Measurements from ENCODE around the gene ARHGAP45.

ARHGAP45 gene

DNA sequence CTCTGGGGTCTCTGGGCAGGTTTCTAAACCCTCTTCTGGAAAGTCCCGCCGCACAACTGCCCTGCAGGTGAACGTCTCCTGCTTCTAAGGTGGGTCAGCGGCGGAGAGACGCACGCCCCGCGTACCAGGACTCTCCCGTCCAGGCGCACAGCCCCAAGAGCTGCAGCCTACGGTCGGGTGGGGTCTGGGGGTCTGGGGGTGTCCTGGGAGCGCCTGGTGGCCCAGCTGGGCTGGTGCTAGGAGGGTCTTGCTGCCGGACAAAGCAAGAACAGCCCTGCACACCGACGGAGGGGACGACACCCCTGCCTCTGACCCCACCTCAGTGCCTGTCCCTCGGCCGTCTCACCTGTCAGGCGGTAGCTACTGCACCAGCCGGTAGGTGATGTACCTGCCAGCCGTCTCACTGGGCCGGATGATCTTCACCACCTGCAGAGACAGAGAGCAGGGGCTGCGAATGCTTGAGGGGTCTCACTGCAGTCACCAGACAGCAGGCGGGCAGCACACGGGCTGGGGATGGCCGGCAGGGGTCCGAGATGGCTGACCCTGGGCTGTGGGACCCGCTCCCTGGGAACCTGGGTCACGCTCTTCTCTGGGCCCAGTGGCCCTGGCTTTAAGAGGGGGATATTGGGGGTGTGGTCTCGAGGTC lies 22.3 kb downstream of the ARHGAP45 start:
- DNase-seq, result no peak

DNA sequence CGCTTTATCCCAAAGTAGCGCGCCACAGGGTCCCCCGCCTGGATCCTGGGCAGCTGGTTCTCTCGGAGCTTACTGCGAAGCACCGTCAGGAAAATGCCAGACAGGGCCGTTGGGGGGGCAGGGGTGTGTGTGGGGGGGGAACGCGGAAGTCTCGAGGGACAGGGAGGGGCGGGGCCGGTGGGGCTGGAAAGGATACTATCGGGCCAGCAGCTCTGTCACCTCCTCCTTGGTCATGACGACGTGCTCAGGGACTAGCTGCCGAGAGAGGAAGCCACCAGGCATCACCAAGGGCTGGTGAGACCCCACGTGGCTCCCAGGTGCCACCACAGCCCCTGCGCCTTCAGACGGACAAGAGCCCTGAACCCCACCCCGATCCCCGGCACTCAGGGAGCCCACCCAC lies 22.9 kb downstream of the ARHGAP45 start:
- DNase-seq, result peak; percentile 58

DNA sequence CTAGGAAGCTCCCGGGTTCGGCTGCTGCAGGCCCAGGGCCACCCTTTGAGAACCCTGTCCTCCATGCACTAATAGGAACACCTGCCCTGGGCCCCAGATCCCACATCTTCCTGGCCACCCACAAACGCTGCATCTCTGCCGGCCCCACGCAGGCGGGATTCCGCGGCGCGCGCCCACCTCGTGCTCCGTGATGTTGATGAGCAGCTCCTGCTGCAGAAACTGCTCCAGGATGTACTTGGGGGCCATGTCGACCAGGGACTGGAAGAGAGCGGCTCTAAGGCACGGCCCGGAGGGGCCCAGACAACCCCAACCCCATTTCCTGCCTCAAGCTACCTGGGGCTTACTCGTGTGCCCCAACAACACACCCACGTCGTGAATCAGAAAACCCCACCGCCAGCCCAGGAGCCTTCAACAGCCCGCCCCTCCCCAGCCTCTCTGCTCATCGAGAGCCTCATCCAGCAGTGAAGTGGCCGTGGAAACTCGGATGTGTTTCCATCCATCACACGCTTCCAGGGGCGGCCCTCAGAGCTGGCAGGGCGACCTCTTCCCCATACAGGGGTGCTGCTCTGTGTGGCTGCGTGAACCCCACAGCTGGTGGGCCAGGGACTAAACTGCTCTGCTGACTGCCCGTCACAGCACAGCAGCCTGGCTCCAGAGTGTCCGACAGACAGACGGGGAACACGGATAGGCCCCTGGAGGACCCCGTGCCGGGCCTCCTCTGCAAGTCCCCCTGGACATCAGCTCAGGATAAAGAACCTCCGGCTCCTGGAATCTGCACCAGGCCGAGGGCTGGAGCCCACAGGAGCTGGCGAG lies 24.0 kb downstream of the ARHGAP45 start:
- no peak for DNase-seq

DNA sequence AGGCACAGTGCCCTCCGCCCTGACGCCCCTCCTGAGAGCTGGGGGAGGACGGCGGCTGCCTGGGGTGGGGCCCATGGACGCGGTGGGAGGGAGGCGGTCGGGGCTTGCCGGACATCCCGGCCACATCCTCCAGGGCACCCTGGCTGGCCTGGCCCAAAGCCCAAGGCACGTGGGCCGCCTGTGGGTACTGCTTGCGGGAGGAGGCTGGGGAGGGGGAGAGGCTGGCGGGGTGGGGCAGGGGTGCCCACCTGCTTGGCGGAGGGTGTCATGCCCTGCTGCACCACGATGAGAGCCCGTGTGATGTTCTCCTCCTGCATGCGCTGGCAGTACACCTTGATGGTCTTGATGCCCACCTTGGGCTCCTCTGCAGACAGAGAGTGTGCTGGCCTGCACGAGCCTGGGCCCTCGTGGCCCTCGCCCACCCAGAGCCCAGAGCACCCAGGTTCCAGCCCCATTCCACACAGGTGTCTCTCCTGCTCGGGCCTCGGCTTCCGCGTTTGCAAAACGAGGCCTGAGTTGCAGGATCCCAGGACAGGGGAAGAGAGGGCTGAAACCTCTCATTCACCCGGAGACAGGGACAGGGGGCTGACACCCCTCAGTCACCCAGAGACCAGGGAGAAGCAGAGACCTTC lies 24.7 kb downstream of the ARHGAP45 start:
- no peak for DNase-seq

DNA sequence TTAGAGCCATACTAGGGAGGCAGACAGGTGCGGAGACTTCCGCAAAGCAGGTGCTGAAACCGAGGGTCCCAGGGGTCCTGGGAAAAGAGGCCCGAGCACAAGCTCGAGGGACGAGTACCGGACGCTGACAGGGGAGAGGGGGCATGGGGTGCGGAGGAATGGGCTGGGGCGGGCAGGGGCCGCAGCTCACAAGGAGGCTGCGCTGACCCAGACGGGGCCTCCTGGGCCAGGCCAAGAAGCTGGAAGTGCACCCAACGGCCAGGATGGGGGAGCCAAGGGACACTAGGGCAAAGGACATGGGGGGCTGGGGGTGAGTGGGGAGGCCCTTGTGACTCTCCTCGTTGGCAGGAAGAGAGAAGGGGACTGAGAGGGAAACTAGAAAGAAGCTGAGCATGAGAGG lies 26.4 kb downstream of the ARHGAP45 start:
- DNase-seq, result no peak

DNA sequence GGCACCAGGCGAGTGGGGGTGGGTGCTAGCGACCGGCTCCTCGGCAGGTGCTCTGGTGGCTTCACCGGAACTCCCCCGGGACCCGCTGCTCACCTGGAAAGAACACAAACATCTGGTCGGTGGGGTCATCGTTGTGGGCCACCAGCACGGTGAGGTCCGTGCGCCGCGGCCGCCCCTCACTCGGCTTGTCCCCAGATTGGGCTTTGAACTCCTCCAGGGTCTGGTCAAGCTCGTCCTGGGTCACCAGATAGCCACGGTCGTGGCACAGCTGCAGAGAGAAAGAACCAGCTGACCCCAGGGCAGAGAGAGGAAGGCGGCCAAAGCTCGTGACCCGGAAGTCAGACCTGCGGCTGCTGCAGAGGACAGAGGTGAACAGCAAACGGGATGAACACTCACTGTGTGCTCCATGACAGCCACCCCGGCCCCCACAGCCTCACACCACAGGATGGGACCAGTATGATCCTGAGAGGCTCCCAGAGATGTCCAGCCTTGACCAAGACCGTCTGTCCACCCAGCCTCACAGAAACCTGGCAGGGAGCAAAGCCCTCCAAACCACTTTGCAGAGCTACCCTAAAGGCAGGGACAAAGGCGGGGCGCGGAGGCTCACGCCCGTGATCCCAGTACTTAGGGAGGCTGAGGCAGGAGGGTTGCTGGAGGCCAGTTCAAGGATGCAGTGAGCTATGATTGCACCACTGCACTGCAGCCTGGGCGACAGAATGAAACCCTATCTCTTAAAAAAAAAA lies 27.0 kb downstream of the ARHGAP45 start:
- no peak for DNase-seq

DNA sequence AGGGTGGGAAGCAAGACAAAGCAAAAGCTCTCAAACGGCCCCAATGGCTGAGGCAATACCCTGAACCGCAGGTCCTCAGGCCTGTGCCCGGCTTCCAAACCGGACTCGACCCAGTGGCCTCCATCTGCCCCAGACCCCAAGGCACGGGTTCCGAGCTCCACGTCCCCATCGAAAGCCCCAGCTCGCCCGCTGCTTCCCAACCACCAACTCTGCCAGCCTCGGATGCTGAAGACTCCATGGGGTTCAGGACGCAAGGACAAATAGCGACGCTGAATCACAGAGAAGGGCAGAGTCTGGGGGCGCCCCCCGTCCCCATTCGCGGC lies 27.6 kb downstream of the ARHGAP45 start:
- DNase-seq, result no peak

DNA sequence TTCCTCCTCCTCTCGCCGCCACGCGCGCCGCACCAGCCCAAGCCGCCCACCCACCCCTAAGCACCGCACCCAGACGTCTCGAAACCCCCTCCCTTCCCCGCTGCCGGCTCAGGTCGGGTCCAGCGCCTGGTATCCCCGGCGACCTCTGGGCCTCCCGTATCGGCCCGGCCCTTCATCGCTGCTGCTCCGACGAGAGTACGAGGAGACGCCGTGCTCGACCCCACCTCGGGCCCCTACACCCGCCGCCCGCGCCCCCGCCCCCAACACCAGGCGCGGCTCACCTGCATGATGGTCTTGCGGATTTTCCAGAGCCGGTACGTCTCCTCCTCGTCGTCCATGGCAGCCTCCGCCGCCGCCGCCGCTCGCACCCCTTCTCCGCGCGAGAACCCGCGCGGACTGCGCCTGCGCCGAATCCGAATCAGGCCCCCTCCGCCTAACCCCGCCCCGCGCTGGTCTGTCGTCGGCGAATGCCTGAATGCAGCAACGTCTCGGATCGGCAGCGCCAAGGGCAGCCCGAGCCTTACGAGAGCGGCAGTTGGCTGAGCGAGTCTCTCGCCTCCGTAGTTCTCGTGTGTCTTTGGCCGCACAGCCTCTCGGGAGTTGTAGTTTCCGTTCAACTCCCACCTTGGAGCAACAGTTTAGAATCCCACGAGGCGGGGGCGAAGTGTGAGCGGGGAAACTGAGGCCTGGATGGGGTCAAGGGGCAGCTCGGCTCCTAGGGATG lies 28.2 kb downstream of the ARHGAP45 start, which contains the start of gene POLR2E:
Gene POLR2E, minus strand, starts transcription at position 398 of the 724 bp plus-strand sequence. Its CDS starts 60 bp downstream, at position 338.
- DNase-seq, result peak; percentile 98

DNA sequence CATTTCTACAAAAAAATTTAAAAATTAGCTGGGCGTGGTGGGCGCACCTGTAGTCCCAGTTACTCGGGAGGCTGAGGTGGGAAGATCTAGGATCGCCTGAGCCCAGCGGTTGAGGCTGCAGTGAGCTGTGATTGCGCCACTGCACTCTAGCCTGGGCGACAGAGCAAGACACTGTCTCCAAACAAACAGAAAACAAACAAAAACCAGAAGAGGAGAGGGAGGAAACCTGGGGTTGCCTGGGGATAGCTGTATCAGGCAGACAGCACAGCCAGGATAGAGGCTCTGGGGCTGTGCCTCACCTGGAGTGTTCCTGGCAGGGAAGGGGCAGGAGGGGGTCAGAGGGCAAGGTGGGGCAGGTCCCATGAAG lies 30.8 kb downstream of the ARHGAP45 start:
- no peak for DNase-seq

DNA sequence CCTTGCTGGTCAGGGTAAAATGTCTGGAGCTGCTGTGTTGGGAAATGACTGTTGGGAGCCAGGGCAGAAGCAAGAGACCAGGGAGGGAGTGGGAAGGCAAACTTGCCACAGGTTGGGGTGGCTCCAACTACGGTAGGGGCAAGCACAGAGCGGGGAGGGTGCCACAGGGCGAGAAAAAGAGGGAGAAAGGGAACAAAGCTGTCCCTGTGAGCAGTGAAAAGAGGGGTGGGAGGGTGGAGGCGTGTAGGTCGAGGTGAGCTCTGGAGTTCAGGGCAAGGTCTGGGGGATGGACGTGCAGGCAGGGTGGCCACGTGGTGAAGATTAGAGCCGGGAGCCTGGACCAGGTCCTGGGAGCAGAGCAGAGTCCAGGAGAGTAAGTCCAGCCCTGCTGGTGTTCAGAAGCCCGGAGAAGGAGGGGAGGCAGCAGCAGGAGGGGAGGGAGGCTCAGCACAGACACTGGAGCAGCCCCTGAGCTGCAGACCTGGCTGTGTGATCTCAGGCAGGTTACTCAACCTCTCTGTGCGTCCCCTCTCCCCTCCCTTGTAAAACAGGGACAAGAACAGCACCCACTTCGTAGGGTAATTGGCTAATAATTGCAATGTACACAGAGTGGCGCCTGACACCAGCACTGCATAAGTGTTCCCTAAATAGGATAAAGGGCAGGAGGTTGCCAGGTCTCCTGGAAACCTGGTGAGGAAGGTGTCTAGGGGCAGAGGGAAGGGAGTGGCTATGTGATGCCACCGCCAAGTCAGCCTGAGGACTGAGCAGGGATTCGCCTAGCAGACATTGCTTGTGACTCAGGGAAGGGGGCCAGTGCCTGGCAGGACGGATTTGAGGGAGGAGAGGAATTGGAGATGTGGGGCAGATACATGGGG lies 31.4 kb downstream of the ARHGAP45 start:
- no peak for DNase-seq

DNA sequence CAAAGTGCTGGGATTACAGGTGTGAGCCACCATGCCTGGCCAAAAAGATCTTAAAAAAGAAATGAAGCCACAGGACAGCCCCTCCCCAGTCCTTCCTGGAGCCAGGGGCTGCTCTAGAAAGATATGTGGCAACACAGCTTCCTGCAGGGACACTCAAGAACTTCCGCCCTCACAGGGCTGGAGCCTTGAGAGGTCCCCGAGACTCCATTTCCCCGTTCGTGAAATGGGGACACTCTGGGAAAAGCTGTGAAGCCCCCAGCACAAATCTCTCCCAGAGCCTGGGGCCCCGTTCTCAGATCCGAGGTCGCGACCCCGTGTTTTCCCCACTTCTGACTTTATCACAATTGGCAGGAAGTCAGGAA lies 34.4 kb downstream of the ARHGAP45 start:
- DNase-seq, result no peak

DNA sequence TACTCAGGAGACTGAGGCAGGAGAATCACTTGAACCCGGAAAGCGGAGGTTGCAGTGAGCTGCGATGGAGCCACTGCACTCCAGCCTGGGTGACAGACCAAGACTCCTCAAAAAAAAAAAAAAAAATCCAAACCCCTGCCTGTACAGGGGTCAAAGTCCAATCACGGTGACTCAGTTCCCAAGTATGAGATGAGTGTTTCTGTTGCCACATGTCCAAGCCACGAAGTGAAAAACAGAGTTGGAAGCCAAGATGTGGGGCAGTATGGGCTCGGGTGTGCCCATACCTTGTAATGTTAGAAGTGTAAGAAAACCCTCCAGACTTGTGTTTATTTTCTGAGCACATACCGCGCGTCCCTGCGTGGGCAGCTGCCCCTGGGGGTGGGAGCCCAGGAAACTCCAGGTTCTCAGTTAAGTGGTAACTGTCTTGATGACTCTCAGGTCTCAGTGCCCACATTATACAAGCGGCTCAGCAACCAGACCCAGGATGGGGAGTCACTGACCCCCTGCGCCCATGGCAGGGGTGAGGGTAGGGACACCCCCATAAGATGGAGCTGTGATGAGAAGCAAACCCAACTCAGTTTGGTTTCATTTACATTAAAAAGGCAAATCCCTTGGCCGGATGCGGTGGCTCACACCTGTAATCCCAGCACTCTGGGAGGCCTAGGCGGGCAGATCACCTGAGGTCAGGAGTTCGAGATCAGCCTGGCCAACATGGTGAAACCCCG lies 35.6 kb downstream of the ARHGAP45 start:
- DNase-seq, result peak; percentile 87

DNA sequence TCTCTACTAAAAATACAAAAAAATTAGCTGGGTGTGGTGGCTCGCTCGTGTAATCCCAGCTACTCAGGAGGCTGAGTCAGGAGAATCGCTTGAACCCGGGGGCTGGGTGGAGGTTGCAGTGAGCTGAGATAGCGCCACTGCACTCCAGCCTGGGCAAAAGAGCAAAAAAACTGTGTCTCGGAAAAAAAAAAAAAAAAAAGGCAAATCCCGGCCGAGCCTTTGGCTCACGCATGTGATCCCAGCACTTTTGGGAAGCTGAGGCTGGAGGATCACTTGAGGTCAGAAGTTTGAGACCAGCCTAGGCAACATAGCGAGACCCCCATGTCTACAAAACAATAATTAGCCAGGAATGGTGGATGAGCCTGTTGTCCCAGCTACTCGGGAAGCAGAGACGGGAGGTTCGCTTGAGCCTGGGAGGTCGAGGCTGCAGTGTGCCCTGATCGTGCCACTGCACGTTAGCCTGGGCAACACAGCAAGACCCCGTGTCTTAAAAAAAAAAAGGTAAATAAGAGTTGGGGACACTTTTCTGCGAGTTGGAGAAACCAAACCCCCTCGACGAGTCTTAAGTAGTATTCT lies 36.3 kb downstream of the ARHGAP45 start:
- no peak for DNase-seq

DNA sequence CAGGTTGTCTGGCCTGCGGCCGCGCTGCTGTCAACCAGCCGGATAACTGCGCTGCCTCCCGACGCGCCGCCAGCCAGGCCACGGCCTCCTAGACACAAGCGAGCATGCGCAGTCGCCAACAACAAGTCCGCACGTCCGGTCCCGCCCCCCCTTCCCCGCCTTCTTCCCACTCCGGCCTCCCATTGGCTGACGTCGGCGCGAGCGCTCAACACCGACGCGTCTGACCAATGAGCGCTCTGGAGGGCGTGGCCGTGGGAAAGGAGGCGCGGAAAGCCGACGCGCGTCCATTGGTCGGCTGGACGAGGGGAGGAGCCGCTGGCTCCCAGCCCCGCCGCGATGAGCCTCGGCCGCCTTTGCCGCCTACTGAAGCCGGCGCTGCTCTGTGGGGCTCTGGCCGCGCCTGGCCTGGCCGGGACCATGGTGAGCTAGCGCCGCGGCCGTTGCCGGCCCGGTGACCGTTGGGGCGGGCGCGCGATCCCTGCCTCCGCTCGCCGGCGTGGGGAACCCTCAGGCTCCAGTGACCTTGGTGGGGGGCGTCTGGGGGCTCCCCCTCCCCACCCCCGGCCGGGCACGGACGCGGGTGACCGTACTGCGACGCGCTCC lies 36.8 kb downstream of the ARHGAP45 start, which contains the start of gene GPX4:
Gene GPX4, plus strand, starts transcription at position 287 of the 603 bp plus-strand sequence. Its CDS starts 50 bp downstream, at position 337.
- peak; percentile 98 for DNase-seq

DNA sequence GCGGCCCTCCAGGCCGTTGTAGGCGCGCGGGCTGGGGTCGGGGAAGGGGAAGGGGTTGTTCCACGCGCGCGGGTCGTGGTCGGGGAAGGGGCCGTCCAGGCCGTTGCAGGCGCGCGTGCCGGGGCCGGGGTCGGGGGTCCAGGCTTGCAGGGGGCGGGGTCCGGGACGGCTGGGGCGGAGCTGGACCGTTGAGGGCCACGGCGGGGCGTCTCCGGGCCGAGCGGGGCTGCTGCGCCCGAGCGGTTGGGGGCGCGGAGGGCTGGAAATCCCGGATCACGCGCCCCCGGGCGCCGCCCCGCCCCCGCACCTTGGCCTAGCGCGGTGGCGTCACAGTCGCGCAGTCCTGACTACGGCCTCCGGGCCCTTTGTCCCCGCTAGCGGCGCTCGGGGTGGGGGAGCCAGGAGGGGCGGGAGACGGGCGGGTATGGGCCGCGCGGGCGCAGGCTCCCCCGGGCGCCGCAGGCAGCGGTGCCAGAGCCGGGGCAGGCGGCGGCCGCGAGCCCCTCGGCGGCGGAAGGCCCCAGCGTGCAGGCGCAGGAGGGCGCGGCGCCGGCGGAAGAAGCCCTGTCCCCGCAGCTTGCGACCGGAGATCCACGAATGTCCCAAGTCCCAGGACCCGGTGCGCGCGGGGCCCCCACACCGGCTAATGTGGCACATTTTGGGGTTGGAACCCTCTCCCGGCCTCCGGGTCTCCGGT lies 37.5 kb downstream of the ARHGAP45 start:
- DNase-seq, result peak; percentile 57

DNA sequence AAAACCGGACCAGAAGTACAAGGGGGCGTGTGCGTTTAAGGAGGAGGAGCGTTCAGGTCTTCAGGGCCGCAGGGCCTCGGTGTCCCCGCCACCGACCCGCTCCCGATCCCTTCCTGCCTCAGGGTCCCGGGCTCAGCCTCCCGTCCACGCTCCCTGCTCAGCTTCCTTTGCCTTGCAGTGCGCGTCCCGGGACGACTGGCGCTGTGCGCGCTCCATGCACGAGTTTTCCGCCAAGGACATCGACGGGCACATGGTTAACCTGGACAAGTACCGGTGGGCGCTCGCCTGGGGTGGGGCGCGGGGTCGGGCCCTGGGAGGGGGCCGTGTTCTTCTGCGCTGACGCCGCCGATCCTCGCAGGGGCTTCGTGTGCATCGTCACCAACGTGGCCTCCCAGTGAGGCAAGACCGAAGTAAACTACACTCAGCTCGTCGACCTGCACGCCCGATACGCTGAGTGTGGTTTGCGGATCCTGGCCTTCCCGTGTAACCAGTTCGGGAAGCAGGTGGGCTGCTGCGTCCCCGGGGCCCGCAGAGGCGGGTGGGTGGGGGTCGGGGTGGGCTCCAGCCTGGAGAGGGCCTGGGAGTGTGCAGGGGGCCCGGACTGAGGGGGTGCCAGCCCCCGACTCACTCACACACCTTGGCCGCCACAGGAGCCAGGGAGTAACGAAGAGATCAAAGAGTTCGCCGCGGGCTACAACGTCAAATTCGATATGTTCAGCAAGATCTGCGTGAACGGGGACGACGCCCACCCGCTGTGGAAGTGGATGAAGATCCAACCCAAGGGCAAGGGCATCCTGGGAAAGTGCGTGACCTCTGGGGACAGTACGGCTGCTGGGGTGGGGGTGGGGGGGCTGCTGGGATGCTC lies 38.3 kb downstream of the ARHGAP45 start:
- DNase-seq, result no peak

DNA sequence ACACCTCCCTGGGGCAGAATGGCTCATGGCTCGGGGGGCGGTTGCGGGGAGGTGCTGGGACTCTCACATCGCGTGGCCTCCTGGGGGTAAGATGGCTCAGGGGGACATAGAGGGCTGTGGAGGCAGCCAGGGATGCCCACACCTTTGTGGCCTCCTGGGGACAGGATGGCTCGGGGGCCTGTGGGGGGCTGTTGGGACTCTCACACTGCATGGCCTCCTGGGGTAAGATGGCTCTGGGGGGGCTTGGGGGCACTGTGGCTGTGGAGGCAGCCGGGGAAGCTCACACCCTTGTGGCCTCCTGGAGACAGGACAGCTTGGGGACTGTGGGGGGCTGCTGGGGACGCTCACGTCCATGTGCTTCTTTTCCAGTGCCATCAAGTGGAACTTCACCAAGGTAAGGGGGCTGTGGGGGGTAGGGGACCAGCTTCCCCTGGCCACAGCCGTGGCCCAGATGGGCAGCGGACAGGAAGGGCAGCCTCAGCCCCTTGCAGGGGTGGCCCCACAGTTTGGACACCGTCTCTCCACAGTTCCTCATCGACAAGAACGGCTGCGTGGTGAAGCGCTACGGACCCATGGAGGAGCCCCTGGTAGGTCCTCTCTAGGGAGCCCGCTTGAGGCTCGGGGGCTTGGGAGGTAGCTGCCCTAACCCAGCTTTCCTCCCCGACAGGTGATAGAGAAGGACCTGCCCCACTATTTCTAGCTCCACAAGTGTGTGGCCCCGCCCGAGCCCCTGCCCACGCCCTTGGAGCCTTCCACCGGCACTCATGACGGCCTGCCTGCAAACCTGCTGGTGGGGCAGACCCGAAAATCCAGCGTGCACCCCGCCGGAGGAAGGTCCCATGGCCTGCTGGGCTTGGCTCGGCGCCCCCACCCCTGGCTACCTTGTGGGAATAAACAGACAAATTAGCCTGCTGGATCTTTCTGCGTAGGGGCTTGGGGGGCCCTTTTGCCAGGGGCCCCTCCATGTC lies 39.2 kb downstream of the ARHGAP45 start:
- no peak for DNase-seq

Data from CD4-positive, alpha-beta T cell treated with Interleukin-4 for 4 hours (primary cell).